Measurements from ENCODE around the gene ARHGEF12. TPM values are rescaled to one million over a fixed set of nuclear protein-coding genes. Genes with fewer than 3 reads are reported as not detected.

ARHGEF12 gene
- total and polyA plus RNA-seq, 4 experiments from 2014 or later = 0.80 to 5.0 (median 3.8) TPM

DNA sequence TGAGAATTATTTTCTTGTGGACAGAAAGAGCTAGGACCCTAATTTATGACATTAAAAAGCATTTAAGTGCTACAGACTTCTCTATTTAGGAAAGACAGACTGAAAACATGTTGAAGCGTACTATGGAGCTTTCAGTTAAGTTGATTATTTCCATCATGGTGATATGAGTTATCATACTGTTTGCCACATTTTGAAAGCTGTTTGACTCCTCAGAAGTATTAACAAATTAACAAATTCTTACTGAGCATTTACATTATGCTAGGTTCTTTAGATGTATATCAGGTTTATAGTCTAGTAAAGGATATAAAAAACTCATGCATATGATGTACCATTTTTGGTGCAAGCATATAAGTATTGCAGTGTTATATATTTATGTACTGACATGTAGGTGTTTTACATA, 50.1 kb downstream of the ARHGEF12 start:
- no peak for DNase-seq
- H3K9me3 ChIP-seq (ENCODE audit: control insufficient read depth in 1 of 2, low read length in 2 of 2) = no peaks in the 10 kb centered on the region
- intact Hi-C loops (cut with micrococcal nuclease) = no loop called here
- H3K4me3 ChIP-seq (ENCODE audit: low read length in 2 of 2) = no peak overlapping the region
- Mint-ChIP-seq H3K27me3 (peaks cover 11 to 21% of the 10 kb centered on the region in 2 donors), H3K27ac (no peak overlapping the region), H3K9me3 (peaks cover 0 to 8% (median 2%) of the 10 kb centered on the region in 8 donors), H3K4me1 (peaks cover 0 to 2% (median under 1%) of the 10 kb centered on the region in 4 donors), H3K4me3 (no peak overlapping the region), H3K36me3 (peaks cover 0 to 2% of the 10 kb centered on the region in 2 donors)
- no peak overlapping the region for H3K27ac ChIP-seq (ENCODE audit: low read depth, low read length)
- ChIA-PET CTCF (ENCODE audit: partially characterized antibody) (no interaction called here), POLR2A (ENCODE audit: partially characterized antibody) (interaction anchor here (0.7 kb wide), 1 partner anchor 9 kb away, joined by 3 read pairs; no protein-coding TSS in a partner anchor)
- H3K4me1 ChIP-seq (ENCODE audit: insufficient read depth, low read length) = no peaks in the 10 kb centered on the region
- peaks cover 3% of the 10 kb centered on the region for H3K27me3 ChIP-seq (ENCODE audit: insufficient read depth, low read length)
- no peaks in the 10 kb centered on the region for H3K36me3 ChIP-seq (ENCODE audit: insufficient read depth, low read length)

DNA sequence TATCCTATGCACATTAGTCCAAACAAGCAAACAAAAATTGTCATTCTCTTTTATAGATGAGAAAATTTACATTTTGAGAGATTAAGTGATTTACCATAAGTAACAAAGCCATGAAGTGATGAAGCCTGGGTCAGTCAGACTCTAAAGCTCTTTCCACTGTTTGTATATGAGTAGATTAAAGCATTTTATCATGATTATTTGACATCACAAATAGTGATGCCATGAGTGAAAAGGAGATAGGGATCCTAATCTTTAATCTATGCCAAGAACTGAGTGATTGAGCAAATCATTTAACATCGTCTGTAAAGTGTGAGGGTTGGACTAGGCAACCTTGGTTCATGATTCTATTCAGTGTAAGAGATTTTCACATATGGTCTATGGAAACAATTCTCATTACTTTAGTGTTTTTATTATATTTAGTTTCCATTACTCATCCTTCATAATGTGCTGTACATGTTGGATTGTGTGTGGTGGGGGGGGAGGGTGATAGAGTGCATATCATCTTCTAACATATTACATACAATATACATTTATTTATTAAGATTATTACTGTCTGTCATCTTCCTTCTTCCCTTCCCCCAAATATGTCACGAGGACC, 50.7 kb downstream of the ARHGEF12 start:
- intact Hi-C loops (cut with micrococcal nuclease) = no loop called here
- H3K36me3 Mint-ChIP-seq = peaks cover 0 to 2% of the 10 kb centered on the region in 2 donors
- H3K27ac Mint-ChIP-seq = no peak overlapping the region
- H3K4me1 Mint-ChIP-seq = peaks cover 0 to 2% (median 0%) of the 10 kb centered on the region in 4 donors
- H3K27ac ChIP-seq (ENCODE audit: low read depth, low read length) = no peak overlapping the region
- no peak overlapping the region for H3K4me3 ChIP-seq (ENCODE audit: low read length in 2 of 2)
- peaks cover 3% of the 10 kb centered on the region for H3K27me3 ChIP-seq (ENCODE audit: insufficient read depth, low read length)
- H3K27me3 Mint-ChIP-seq = peaks cover 11 to 22% of the 10 kb centered on the region in 2 donors
- H3K4me1 ChIP-seq (ENCODE audit: insufficient read depth, low read length) = no peaks in the 10 kb centered on the region
- ChIA-PET CTCF (ENCODE audit: partially characterized antibody) (no interaction called here), POLR2A (ENCODE audit: partially characterized antibody) (interaction anchor here (0.7 kb wide), 1 partner anchor 9 kb away, joined by 3 read pairs; no protein-coding TSS in a partner anchor)
- DNase-seq = no peak
- no peaks in the 10 kb centered on the region for H3K36me3 ChIP-seq (ENCODE audit: insufficient read depth, low read length)
- peaks cover 0 to 8% (median 2%) of the 10 kb centered on the region in 8 donors for H3K9me3 Mint-ChIP-seq
- H3K9me3 ChIP-seq (ENCODE audit: control insufficient read depth in 1 of 2, low read length in 2 of 2) = no peaks in the 10 kb centered on the region
- no peak overlapping the region for H3K4me3 Mint-ChIP-seq

DNA sequence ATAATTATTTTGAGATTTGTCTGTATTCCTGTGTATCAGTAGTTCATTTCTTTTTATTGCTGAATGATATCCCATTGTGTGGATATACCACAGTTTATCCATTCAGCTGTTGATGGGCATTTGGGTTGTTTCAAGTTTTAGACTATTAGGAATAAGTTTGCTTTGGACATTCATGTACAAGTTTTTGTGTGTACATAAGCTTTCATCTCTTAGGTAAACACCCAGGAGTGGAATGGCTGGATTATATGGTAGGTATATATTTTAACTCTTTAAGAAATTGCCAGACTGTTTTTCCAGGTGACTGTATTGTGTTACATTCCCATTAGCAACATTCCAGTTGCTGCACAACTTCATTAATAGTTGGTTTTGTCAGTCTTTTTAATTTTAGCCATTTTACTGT, 52.0 kb downstream of the ARHGEF12 start:
- CTCF ChIA-PET (ENCODE audit: partially characterized antibody) = no interaction called here
- DNase-seq = no peak

DNA sequence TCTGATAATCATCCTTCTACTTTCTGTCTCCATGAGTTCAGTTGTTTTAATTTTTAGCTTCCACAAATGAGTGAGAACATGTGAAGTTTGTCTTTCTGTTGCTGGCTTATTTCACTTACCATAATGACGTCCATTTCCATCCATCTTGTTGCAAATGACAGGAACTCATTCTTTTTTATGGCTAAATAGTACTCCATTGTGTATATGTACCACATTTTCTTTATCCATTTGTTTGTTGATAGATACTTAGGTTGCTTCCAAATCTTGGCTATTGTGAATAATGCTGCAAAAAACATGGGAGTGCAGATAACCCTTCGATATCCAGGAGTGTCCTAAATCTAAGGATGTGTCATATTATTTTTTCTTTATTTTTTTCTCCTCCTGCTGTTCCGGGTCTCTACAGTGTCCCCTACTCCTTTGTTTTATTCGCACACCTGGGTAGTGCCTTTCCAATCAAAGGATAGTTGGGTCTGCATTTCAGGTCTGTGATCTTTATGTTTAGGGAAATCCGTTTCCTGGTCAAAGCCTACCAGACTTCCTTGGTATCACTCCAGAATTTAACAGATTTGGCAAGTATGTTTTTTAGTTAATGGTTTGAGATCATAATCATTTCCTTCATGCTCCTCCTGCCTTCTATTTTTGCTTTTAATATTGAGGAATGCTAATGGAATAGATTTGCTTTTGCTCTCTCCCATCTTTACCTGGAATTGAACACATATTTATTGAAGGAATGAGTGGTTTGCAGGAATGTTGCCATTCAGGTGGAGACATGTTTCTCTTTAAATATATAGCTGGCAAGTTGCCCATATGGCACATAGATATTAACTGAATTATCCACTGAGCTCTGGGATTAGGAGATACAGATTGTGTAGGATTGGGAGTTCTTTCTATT, 53.7 kb downstream of the ARHGEF12 start:
- Histone ChIP-seq H3K27ac (ENCODE audit: low read depth, low read length) (no peak overlapping the region), H3K36me3 (ENCODE audit: insufficient read depth, low read length) (no peaks in the 10 kb centered on the region), H3K4me3 (ENCODE audit: low read length in 2 of 2) (no peak overlapping the region), H3K9me3 (ENCODE audit: control insufficient read depth in 1 of 2, low read length in 2 of 2) (no peaks in the 10 kb centered on the region), H3K27me3 (ENCODE audit: insufficient read depth, low read length) (no peaks in the 10 kb centered on the region), H3K4me1 (ENCODE audit: insufficient read depth, low read length) (no peaks in the 10 kb centered on the region)
- intact Hi-C loops (cut with micrococcal nuclease) = no loop called here
- Mint-ChIP-seq H3K4me3 (no peak overlapping the region), H3K27me3 (peaks cover 11 to 15% of the 10 kb centered on the region in 2 donors), H3K36me3 (peaks cover 0 to 2% of the 10 kb centered on the region in 2 donors), H3K9me3 (peaks cover 0 to 6% (median 1%) of the 10 kb centered on the region in 8 donors), H3K27ac (no peak overlapping the region), H3K4me1 (peaks cover 0 to 2% (median 0%) of the 10 kb centered on the region in 4 donors)
- POLR2A ChIA-PET (ENCODE audit: partially characterized antibody) = no interaction called here
- CTCF ChIA-PET (ENCODE audit: partially characterized antibody) = interaction anchor here (2.1 kb wide), 1 partner anchor 55 kb away, joined by 6 read pairs; no protein-coding TSS in a partner anchor
- no peak for DNase-seq

More for the DNA sequence above, 52.0 kb downstream of the ARHGEF12 start:
- Mint-ChIP-seq H3K4me1 (peaks cover 0 to 2% (median 0%) of the 10 kb centered on the region in 4 donors), H3K27ac (no peak overlapping the region), H3K9me3 (peaks cover 0 to 6% (median 1%) of the 10 kb centered on the region in 8 donors), H3K4me3 (no peak overlapping the region), H3K27me3 (peaks cover 11 to 17% of the 10 kb centered on the region in 2 donors), H3K36me3 (peaks cover 0 to 2% of the 10 kb centered on the region in 2 donors)
- intact Hi-C loops (cut with micrococcal nuclease) = no loop called here
- Histone ChIP-seq H3K9me3 (ENCODE audit: control insufficient read depth in 1 of 2, low read length in 2 of 2) (no peaks in the 10 kb centered on the region), H3K4me1 (ENCODE audit: insufficient read depth, low read length) (no peaks in the 10 kb centered on the region), H3K27me3 (ENCODE audit: insufficient read depth, low read length) (peaks cover 3% of the 10 kb centered on the region), H3K36me3 (ENCODE audit: insufficient read depth, low read length) (no peaks in the 10 kb centered on the region), H3K27ac (ENCODE audit: low read depth, low read length) (no peak overlapping the region), H3K4me3 (ENCODE audit: low read length in 2 of 2) (no peak overlapping the region)
- POLR2A ChIA-PET (ENCODE audit: partially characterized antibody) = no interaction called here

DNA sequence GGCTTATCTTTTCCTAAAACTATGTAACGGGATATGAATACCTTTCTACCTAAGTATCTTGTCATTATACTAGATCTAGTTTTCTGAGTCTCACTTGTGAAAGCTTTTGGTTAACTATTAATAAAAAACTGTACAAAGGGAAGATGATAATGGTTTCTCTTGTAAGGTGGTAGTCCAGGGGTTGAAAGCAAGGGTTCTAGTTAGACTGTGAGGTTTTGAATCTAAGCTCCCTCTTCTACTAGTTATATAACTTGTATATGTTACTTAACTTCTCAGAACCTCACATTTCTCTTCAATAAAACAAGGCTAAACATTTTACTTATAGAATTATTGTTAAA, 54.3 kb downstream of the ARHGEF12 start:
- H3K4me3 ChIP-seq (ENCODE audit: low read length in 2 of 2) = no peak overlapping the region
- POLR2A ChIA-PET (ENCODE audit: partially characterized antibody) = no interaction called here
- H3K9me3 Mint-ChIP-seq = peaks cover 0 to 6% (median 2%) of the 10 kb centered on the region in 8 donors
- intact Hi-C loops (cut with micrococcal nuclease) = no loop called here
- H3K27me3 ChIP-seq (ENCODE audit: insufficient read depth, low read length) = no peaks in the 10 kb centered on the region
- H3K36me3 ChIP-seq (ENCODE audit: insufficient read depth, low read length) = no peaks in the 10 kb centered on the region
- H3K9me3 ChIP-seq (ENCODE audit: control insufficient read depth in 1 of 2, low read length in 2 of 2) = no peaks in the 10 kb centered on the region
- peaks cover 0 to 2% of the 10 kb centered on the region in 2 donors for H3K36me3 Mint-ChIP-seq
- no peaks in the 10 kb centered on the region for H3K4me1 ChIP-seq (ENCODE audit: insufficient read depth, low read length)
- CTCF ChIA-PET (ENCODE audit: partially characterized antibody) = interaction anchor here (2.1 kb wide), 1 partner anchor 56 kb away, joined by 6 read pairs; no protein-coding TSS in a partner anchor
- H3K4me3 Mint-ChIP-seq = no peak overlapping the region
- H3K4me1 Mint-ChIP-seq = peaks cover 0 to 2% (median under 1%) of the 10 kb centered on the region in 4 donors
- peaks cover 13 to 16% of the 10 kb centered on the region in 2 donors for H3K27me3 Mint-ChIP-seq
- no peak for DNase-seq
- no peak overlapping the region for H3K27ac ChIP-seq (ENCODE audit: low read depth, low read length)
- H3K27ac Mint-ChIP-seq = no peak overlapping the region

DNA sequence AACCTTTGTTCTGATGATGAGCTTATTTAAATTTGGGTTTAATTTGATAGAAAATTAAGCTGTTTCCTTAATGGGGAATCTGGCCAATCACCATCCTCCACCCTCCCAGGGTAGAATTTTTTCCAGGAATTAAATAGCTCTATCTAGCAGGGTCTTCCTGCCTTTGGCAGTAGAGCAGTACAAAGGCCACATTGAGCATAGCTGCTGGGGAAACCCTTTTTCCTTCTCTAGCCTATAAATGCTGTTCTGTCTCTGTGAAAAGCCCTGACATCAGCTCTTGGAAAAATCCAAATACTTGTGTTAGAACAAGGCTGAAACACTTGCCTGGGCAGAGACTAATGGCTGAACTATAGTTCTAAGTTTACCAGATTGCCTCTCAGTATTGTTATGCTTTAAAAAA, 55.1 kb downstream of the ARHGEF12 start:
- H3K27ac Mint-ChIP-seq = no peak overlapping the region
- H3K4me1 ChIP-seq (ENCODE audit: insufficient read depth, low read length) = no peaks in the 10 kb centered on the region
- no peak for DNase-seq
- no peak overlapping the region for H3K27ac ChIP-seq (ENCODE audit: low read depth, low read length)
- peaks cover 0 to 6% (median 2%) of the 10 kb centered on the region in 8 donors for H3K9me3 Mint-ChIP-seq
- POLR2A ChIA-PET (ENCODE audit: partially characterized antibody) = no interaction called here
- peaks cover 0 to 2% of the 10 kb centered on the region in 2 donors for H3K36me3 Mint-ChIP-seq
- H3K27me3 Mint-ChIP-seq = peaks cover 18 to 19% of the 10 kb centered on the region in 2 donors
- intact Hi-C loops (cut with micrococcal nuclease) = no loop called here
- no peaks in the 10 kb centered on the region for H3K9me3 ChIP-seq (ENCODE audit: control insufficient read depth in 1 of 2, low read length in 2 of 2)
- peaks cover 0 to 2% (median under 1%) of the 10 kb centered on the region in 4 donors for H3K4me1 Mint-ChIP-seq
- CTCF ChIA-PET (ENCODE audit: partially characterized antibody) = interaction anchor here (2.1 kb wide), 1 partner anchor 56 kb away, joined by 6 read pairs; no protein-coding TSS in a partner anchor
- H3K36me3 ChIP-seq (ENCODE audit: insufficient read depth, low read length) = no peaks in the 10 kb centered on the region
- no peak overlapping the region for H3K4me3 Mint-ChIP-seq
- no peaks in the 10 kb centered on the region for H3K27me3 ChIP-seq (ENCODE audit: insufficient read depth, low read length)
- H3K4me3 ChIP-seq (ENCODE audit: low read length in 2 of 2) = no peak overlapping the region

DNA sequence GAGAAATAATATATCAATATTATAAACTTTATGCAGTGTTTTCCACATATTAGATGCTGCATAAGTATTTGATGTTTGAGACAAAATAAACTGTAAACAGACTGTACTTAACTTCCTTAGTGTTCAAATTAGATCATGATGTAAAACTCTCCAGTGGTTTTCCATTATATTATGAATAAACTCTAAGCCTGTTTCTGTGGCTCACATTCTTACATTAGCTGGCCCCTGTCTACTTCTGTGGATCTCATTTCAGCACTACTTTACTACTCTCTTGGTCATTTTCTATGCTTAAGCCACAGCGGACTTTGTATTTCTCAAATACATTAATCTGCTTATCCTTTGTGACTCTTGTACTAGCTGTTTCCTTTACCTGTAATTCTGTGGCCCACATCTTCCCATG, 55.6 kb downstream of the ARHGEF12 start:
- Histone ChIP-seq H3K27me3 (ENCODE audit: insufficient read depth, low read length) (no peaks in the 10 kb centered on the region), H3K36me3 (ENCODE audit: insufficient read depth, low read length) (no peaks in the 10 kb centered on the region), H3K27ac (ENCODE audit: low read depth, low read length) (no peak overlapping the region), H3K4me3 (ENCODE audit: low read length in 2 of 2) (no peak overlapping the region), H3K4me1 (ENCODE audit: insufficient read depth, low read length) (no peaks in the 10 kb centered on the region), H3K9me3 (ENCODE audit: control insufficient read depth in 1 of 2, low read length in 2 of 2) (no peaks in the 10 kb centered on the region)
- DNase-seq = no peak
- H3K4me1 Mint-ChIP-seq = peaks cover 0 to 2% (median under 1%) of the 10 kb centered on the region in 4 donors
- H3K27ac Mint-ChIP-seq = no peak overlapping the region
- H3K27me3 Mint-ChIP-seq = peaks cover 16 to 19% of the 10 kb centered on the region in 2 donors
- POLR2A ChIA-PET (ENCODE audit: partially characterized antibody) = no interaction called here
- intact Hi-C loops (cut with micrococcal nuclease) = no loop called here
- peaks cover 0 to 6% (median 2%) of the 10 kb centered on the region in 8 donors for H3K9me3 Mint-ChIP-seq
- CTCF ChIA-PET (ENCODE audit: partially characterized antibody) = interaction anchor here (2.1 kb wide), 1 partner anchor 57 kb away, joined by 6 read pairs; no protein-coding TSS in a partner anchor
- no peak overlapping the region for H3K4me3 Mint-ChIP-seq
- H3K36me3 Mint-ChIP-seq = peaks cover 0 to 2% of the 10 kb centered on the region in 2 donors

All from CD4-positive, alpha-beta memory T cell (primary cell).